ENCODE measurements around the gene SPATC1L. TPM values are rescaled to one million over a fixed set of nuclear protein-coding genes. Genes with fewer than 3 reads are reported as not detected.

The SPATC1L gene
- total and polyA plus RNA-seq, 7 donors = 1.9 to 6.0 (median 3.9) TPM

DNA sequence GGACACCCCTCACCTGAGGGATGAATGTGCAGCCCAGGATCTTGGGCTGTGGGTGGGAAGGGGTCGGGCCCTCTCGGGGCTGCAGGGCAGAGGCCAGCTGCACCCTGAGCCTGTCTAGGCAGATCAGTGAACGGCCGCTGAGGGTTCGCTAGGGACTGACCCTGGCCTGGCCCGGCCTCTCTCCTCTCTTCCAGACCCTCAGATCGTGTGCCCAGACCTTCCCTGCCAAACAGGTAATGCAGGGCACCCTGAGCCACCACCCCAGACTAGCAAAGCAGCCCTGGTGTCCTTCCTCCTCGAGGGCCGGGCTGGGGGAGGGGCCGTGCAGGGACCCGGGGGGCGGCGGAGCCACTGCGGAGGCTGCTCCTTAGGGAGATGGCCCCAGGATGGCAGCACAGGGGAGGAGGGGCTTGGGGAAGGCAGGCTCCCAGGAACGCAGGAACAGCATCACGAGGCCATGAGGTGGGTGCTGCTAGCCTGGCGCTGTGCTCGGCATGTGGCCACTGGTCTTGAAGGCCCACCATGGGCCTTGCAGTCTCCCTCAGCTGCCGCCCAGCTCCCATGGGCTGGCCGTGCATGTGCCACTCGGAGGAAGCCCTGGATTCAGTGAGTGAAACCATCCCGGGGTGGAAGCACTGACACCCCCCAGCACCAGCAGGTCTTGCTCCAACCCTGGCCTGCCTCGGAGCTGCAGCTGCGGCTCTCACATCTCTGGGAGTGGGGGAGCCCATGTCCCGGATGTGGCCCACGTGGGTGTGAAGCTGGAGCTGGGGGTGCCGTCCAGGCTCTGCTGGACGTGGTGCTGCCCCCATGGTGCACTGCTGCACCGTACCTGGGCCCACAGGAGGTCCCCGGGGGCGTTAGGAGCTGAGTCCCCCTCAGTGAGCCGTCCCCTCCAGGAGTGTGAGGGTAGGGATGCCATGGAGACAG is 57.7 kb downstream of the SPATC1L start:
- intact Hi-C loops (cut with DNase I) = no loop called here
- DNase-seq = peak; percentile 13 to 42

DNA sequence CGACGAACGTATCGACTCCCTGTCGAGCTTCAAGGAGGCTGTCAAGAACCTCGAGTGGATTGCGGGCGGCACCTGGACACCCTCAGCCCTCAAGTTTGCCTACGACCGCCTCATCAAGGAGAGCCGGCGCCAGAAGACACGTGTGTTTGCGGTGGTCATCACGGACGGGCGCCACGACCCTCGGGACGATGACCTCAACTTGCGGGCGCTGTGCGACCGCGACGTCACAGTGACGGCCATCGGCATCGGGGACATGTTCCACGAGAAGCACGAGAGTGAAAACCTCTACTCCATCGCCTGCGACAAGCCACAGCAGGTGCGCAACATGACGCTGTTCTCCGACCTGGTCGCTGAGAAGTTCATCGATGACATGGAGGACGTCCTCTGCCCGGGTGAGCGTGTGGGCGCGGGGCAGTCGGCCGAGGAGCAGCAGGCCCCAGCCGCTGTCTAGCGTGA is 58.4 kb downstream of the SPATC1L start:
- H3K27ac ChIP-seq = no peak overlapping the region
- peaks cover 0 to 9% (median 0%) of the 10 kb centered on the region in 3 donors for H3K27me3 ChIP-seq (ENCODE audit: insufficient read depth in 3 of 3, low read length in 2 of 3)
- intact Hi-C loops (cut with DNase I) = no loop called here
- no peak for ATAC-seq
- peak; percentile 16 to 50 for DNase-seq
- H3K9me3 ChIP-seq = no peaks in the 10 kb centered on the region
- peaks cover 0 to 26% of the 10 kb centered on the region in 2 donors for H3K36me3 ChIP-seq (ENCODE audit: insufficient read depth in 1 of 2, low read depth in 1 of 2)
- 81 to 88% (median 81%) methylated on average over 46 to 47 of the region's 47 CpGs for WGBS, 3 donors
- H3K4me3 ChIP-seq = no peak overlapping the region
- TF ChIP-seq, protein P1, sequence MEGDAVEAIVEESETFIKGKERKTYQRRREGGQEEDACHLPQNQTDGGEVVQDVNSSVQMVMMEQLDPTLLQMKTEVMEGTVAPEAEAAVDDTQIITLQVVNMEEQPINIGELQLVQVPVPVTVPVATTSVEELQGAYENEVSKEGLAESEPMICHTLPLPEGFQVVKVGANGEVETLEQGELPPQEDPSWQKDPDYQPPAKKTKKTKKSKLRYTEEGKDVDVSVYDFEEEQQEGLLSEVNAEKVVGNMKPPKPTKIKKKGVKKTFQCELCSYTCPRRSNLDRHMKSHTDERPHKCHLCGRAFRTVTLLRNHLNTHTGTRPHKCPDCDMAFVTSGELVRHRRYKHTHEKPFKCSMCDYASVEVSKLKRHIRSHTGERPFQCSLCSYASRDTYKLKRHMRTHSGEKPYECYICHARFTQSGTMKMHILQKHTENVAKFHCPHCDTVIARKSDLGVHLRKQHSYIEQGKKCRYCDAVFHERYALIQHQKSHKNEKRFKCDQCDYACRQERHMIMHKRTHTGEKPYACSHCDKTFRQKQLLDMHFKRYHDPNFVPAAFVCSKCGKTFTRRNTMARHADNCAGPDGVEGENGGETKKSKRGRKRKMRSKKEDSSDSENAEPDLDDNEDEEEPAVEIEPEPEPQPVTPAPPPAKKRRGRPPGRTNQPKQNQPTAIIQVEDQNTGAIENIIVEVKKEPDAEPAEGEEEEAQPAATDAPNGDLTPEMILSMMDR (IDR thresholded peaks at IDR 0.05) = no peak
- H3K4me1 ChIP-seq = no peaks in the 10 kb centered on the region

More for the DNA sequence above, 57.7 kb downstream of the SPATC1L start:
- Histone ChIP-seq H3K4me1 (no peaks in the 10 kb centered on the region), H3K4me3 (no peak overlapping the region), H3K36me3 (ENCODE audit: insufficient read depth in 1 of 2, low read depth in 1 of 2) (peaks cover 0 to 19% of the 10 kb centered on the region in 2 donors), H3K9me3 (no peaks in the 10 kb centered on the region), H3K27ac (no peak overlapping the region), H3K27me3 (ENCODE audit: insufficient read depth in 3 of 3, low read length in 2 of 3) (peaks cover 0 to 2% (median 0%) of the 10 kb centered on the region in 3 donors)
- TF ChIP-seq, protein P1 (IDR thresholded peaks at IDR 0.05) = no peak
- WGBS, 3 donors = 75 to 79% (median 75%) methylated on average over 27 to 32 of the region's 32 CpGs
- no peak for ATAC-seq

DNA sequence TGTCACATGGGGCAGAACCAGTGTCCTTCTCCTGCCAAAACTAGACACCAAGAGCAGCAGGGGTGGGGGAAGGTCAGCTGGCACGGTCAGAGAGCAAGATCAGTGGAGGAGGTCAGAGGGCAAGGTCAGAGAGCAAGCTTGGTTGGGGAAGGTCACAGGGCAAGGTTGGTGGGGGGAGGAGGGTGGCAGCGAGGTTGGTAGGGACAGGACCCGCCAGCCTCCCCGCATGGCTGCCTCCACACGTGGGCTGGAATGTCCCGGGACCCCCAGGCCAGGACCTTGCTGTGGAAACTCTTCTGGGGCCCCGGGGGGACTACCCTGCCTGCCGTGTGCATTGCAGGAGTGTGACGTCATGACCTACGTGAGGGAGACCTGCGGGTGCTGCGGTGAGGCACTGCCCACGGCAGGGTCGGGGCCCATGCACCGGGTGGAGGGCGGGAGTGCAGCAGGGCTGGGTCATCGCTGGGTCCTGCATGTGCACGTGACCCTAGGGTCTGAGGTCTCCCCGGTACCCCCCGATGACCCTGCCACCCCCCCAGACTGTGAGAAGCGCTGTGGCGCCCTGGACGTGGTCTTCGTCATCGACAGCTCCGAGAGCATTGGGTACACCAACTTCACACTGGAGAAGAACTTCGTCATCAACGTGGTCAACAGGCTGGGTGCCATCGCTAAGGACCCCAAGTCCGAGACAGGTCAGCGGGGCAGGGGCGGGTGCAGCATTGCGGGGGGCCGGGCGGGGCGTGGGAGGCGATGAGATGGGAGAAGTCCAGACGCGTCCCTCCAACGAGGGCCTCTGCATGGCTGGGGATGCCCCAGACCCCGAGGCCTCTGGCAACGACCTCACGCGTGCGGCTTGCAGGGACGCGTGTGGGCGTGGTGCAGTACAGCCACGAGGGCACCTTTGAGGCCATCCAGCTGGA is 59.1 kb downstream of the SPATC1L start:
- ATAC-seq = no peak
- Histone ChIP-seq H3K4me3 (no peak overlapping the region), H3K36me3 (ENCODE audit: insufficient read depth in 1 of 2, low read depth in 1 of 2) (peaks cover 0 to 28% of the 10 kb centered on the region in 2 donors), H3K9me3 (no peaks in the 10 kb centered on the region), H3K4me1 (no peaks in the 10 kb centered on the region), H3K27ac (no peak overlapping the region), H3K27me3 (ENCODE audit: insufficient read depth in 3 of 3, low read length in 2 of 3) (peaks cover 0 to 9% (median 0%) of the 10 kb centered on the region in 3 donors)
- WGBS, 3 donors = 82 to 88% (median 87%) methylated on average over 49 of the region's 49 CpGs
- DNase-seq = peak; percentile 12 to 45
- intact Hi-C loops (cut with DNase I) = no loop called here
- TF ChIP-seq, protein P1 (IDR thresholded peaks at IDR 0.05) = no peak

DNA sequence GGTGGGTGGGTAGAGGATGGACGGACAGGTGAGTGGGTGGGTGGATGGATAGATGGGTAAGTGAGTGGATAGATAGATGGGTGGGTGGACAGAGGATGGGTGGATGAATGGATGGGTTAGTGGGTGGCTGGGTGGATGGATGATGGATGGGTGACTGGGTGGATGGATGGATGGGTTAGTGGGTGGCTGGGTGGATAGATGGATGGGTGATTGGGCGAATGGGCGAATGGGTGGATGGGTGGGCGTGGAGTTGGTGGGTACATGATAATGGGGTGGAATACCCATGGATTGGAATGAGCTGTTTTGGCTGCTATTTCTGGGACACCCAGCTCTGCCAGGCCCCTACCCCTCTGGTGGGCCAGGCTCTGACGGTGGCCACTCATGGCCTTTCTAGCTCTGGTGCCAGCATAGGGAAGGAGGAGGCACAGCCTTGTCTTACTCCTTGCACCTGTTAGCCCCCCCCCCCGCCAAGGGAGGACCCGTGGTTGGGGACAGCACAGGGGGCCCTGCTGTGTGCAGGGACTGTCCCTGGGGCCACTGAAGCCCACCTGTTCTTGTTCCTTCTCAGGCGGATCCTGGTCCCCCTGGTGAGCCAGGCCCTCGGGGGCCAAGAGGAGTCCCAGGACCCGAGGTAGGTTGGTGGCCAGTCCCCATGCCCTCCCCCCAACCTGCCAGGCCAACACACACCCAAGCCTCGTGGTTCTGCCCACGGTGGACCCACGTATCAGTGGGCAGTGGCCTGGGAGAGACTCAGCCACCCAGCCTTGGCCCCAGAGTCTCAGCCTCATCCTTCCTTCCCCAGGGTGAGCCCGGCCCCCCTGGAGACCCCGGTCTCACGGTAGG is 60.0 kb downstream of the SPATC1L start:
- DNase-seq (peak; percentile 14 to 37), ATAC-seq (no peak)
- H3K4me3 ChIP-seq = no peak overlapping the region
- no peak overlapping the region for H3K27ac ChIP-seq
- H3K36me3 ChIP-seq (ENCODE audit: insufficient read depth in 1 of 2, low read depth in 1 of 2) = peaks cover 0 to 28% of the 10 kb centered on the region in 2 donors
- H3K27me3 ChIP-seq (ENCODE audit: insufficient read depth in 3 of 3, low read length in 2 of 3) = peaks cover 0 to 9% (median 0%) of the 10 kb centered on the region in 3 donors
- H3K9me3 ChIP-seq = no peaks in the 10 kb centered on the region
- no peaks in the 10 kb centered on the region for H3K4me1 ChIP-seq
- intact Hi-C loops (cut with DNase I) = no loop called here
- TF ChIP-seq, protein P1 (IDR thresholded peaks at IDR 0.05) = no peak
- 78 to 93% (median 83%) methylated on average over 16 of the region's 16 CpGs for WGBS, 3 donors

Data from psoas muscle (tissue), 8 donors.